Ovary (tissue), 9 donors: ENCODE measurements around the gene CSTPP1. TPM values are rescaled to one million over a fixed set of nuclear protein-coding genes. Genes with fewer than 3 reads are reported as not detected.

ENCODE experiments used
- DNase-seq, 5 donors: peaks; one replicate each; pipeline ENCODE4 v3.0.0-alpha.2; 2019 to 2020
- H3K27ac ChIP-seq, 2 donors: fragments of 200-600 bp; one replicate each; pipeline versions ENCODE4 v1.5.1 to v1.8.0; 2019 to 2022
- H3K27me3 ChIP-seq: fragments of 200-600 bp; one replicate; pipeline ENCODE4 v1.8.0; 2022
- H3K36me3 ChIP-seq: fragments of 200-600 bp; sonication (generic); one replicate; pipeline ENCODE4 v1.5.1; 2019
- H3K4me1 ChIP-seq: one replicate; pipeline ENCODE4 v1.8.1; 2013; ENCODE audit warnings: mild to moderate bottlenecking, moderate library complexity; ENCODE audit not compliant: insufficient read depth
- H3K4me3 ChIP-seq: fragments of 200-600 bp; sonication (generic); one replicate; pipeline ENCODE4 v1.5.1; 2017
- H3K9me3 ChIP-seq, 2 donors: fragments of 200-600 bp in 1 of 2; sonication (generic) in 1 of 2; one replicate each; pipeline versions ENCODE4 v1.5.1 to v1.8.1; 2013 to 2019; ENCODE audit warnings: mild to moderate bottlenecking in 1 of 2, moderate library complexity in 1 of 2
- EP300 ChIP-seq: sonication (generic); formaldehyde crosslinking; IDR thresholded peaks from one replicate; pipeline ENCODE4 v1.6.1; 2017; ENCODE audit warnings: antibody characterized with exemption
- POLR2A ChIP-seq: fragments of 450-650 bp; IDR thresholded peaks from one replicate; pipeline ENCODE4 v1.6.1; 2017; ENCODE audit warnings: antibody characterized with exemption, mild to moderate bottlenecking, moderate library complexity
- WGBS, 3 donors: extraction: QIAGEN DNeasy Blood & Tissue Kit in 1 of 3; methylation state at CpG; one replicate each; pipeline versions ENCODE4 v1.1.5 to v1.1.7; 2013 to 2017; 5-methylcytosine and 5-hydroxymethylcytosine counted together
- intact Hi-C, 4 donors: fragments of 100-400 bp; cut with DNase I; formaldehyde crosslinking; loops; one replicate each; pipeline versions ENCODE4 v1.11.0 to v1.15.1; 2022 to 2023
- polyA plus RNA-seq, 2 donors: library from polyadenylated mRNA; stranded (reverse); fragments of 200-250 nt in 1 of 2; fragments of 350-450 nt in 1 of 2; fragmentation: Illumina TruSeq in 1 of 2; extraction: RNeasy Lipid Tissue Mini Kit (QIAGEN cat#74804) in 1 of 2; gene quantifications; one replicate each; pipeline ENCODE4 v1.2.3, GENCODE V29; 2013 to 2014
- total RNA-seq, 7 donors: library from RNA; depleted of rRNA in 2 of 7; stranded (reverse); fragments of >200 nt in 2 of 7; fragmentation: NEBNext Ultra II Directional in 3 of 7; extraction: Animal tissue kit (Norgen Biotek cat#: 25700) in 3 of 7; gene quantifications; one replicate each; pipeline versions ENCODE4 v1.1.0 to v1.2.4, GENCODE V29; 2016 to 2023
- TF ChIP-seq, protein P1 (sequence below), 3 donors: fragments of 450-650 bp in 2 of 3; fragments of 200-600 bp in 1 of 3; IDR thresholded peaks; one replicate each; pipeline versions ENCODE4 v1.5.1 to v1.8.0; 2016 to 2022; ENCODE audit warnings: antibody characterized with exemption in 3 of 3, mild to moderate bottlenecking in 1 of 3
- donor health status: DM: no; HTN: no; CAD: no; lungs with moderate emphysema.
- donor health status: DM: no; HTN: no; CAD: no.
- donor health status: Bipolar disorder and iron deficiency.
- donor health status: DM: yes; HTN: yes; CAD: no.
- donor health status: DM: no; HTN: no; CAD: no.
- donor health status: DM: yes; HTN: yes; CAD: no.

The CSTPP1 gene
- total and polyA plus RNA-seq, 9 donors = 20.3 to 42.6 (median 25.6) TPM

DNA sequence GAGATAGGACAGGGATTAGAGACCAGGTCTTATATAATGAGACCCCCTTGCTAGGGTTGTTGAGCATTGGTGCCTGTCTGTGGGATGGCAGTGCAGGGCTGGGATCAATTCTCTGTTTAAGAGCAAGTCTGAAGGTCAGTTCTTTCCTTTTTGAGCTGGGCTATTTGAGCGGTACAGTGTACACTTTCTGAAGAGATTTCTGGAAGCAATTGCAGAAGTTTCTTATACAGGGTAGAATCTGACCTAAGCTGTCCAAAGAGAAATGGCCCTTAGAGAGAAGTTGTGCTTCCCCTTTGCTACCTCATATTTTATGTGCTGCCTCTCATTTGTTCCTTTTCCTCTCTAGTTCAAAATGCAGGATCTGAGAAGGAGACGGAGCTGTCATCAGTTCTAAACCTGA, 35.8 kb downstream of the CSTPP1 start:
- Histone ChIP-seq H3K27ac (no peak overlapping the region), H3K27me3 (no peaks in the 10 kb centered on the region), H3K4me3 (no peak overlapping the region), H3K36me3 (no peaks in the 10 kb centered on the region), H3K9me3 (no peaks in the 10 kb centered on the region), H3K4me1 (no peaks in the 10 kb centered on the region)
- whole genome bisulfite sequencing, 3 donors = 66 to 84% (median 66%) methylated on average over 2 of the region's 2 CpGs
- intact Hi-C loops = no loop called here
- TF ChIP-seq EP300 = no peak
- TF ChIP-seq, protein P1, sequence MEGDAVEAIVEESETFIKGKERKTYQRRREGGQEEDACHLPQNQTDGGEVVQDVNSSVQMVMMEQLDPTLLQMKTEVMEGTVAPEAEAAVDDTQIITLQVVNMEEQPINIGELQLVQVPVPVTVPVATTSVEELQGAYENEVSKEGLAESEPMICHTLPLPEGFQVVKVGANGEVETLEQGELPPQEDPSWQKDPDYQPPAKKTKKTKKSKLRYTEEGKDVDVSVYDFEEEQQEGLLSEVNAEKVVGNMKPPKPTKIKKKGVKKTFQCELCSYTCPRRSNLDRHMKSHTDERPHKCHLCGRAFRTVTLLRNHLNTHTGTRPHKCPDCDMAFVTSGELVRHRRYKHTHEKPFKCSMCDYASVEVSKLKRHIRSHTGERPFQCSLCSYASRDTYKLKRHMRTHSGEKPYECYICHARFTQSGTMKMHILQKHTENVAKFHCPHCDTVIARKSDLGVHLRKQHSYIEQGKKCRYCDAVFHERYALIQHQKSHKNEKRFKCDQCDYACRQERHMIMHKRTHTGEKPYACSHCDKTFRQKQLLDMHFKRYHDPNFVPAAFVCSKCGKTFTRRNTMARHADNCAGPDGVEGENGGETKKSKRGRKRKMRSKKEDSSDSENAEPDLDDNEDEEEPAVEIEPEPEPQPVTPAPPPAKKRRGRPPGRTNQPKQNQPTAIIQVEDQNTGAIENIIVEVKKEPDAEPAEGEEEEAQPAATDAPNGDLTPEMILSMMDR (IDR thresholded peaks at IDR 0.05) = no peak
- no peak for TF ChIP-seq POLR2A
- no peak for DNase-seq

DNA sequence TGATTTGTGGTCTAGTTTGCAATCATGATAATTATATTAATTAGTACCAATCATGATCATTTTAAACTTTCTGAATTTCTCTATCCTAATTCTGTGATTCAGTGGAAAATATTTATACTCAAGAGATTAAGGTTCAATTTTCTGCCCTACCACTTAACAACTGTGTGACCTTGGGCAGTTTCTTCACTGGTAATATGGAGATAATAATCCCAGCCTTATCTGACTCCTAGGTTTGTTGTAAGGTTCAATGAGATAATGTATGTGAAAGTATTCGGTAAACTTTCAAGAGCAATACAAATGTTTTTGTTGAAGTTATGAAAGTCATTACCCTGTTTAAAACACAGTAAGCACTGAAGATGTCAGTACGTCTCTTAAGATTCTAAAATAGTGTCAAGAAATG, 36.3 kb downstream of the CSTPP1 start:
- intact Hi-C loops = no loop called here
- 42 to 70% (median 58%) methylated on average over 2 of the region's 2 CpGs for WGBS, 3 donors
- H3K4me3 ChIP-seq = no peak overlapping the region
- DNase-seq = no peak
- no peaks in the 10 kb centered on the region for H3K27me3 ChIP-seq
- no peaks in the 10 kb centered on the region for H3K36me3 ChIP-seq
- no peak overlapping the region for H3K27ac ChIP-seq
- H3K9me3 ChIP-seq = no peaks in the 10 kb centered on the region
- TF ChIP-seq POLR2A = no peak
- no peaks in the 10 kb centered on the region for H3K4me1 ChIP-seq

DNA sequence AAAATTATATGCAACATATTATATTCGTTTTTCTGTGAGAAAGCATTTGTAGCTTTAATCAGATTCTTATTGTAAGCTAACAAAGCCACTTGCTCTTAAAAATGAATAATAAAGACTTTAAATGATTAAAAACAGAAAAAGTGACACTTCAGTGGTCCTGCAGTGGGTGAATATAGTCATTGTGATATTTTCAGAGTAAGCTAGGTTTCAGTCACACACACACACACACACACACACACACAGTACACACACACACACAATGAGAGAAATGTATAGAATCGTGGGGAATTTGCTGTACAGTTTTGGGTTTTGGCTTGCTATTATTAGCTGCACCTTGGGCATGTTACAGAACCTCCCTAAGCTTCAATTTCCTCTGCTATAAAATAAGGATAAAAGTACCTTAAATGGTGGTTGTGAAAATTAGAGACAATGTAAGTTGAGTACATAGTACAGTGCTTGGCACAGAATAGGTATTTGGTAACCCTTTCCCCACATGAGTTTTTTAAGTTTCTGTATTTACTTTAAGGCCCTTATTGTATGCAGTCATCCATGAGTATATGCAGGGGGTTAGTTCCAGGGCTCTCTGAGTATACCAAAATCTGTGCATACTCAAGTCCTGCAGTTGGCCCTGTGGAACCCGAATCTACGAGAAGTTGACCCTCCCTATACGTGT, 39.8 kb downstream of the CSTPP1 start:
- intact Hi-C loops = no loop called here
- 89 to 94% (median 90%) methylated on average over 5 of the region's 5 CpGs for WGBS, 3 donors
- H3K36me3 ChIP-seq = no peaks in the 10 kb centered on the region
- no peak for TF ChIP-seq POLR2A
- TF ChIP-seq, protein P1 (IDR thresholded peaks at IDR 0.05) = no peak
- no peak for TF ChIP-seq EP300
- DNase-seq = no peak
- H3K27ac ChIP-seq = no peak overlapping the region
- H3K4me3 ChIP-seq = no peak overlapping the region
- H3K4me1 ChIP-seq = no peaks in the 10 kb centered on the region
- H3K27me3 ChIP-seq = no peaks in the 10 kb centered on the region
- H3K9me3 ChIP-seq = no peaks in the 10 kb centered on the region

DNA sequence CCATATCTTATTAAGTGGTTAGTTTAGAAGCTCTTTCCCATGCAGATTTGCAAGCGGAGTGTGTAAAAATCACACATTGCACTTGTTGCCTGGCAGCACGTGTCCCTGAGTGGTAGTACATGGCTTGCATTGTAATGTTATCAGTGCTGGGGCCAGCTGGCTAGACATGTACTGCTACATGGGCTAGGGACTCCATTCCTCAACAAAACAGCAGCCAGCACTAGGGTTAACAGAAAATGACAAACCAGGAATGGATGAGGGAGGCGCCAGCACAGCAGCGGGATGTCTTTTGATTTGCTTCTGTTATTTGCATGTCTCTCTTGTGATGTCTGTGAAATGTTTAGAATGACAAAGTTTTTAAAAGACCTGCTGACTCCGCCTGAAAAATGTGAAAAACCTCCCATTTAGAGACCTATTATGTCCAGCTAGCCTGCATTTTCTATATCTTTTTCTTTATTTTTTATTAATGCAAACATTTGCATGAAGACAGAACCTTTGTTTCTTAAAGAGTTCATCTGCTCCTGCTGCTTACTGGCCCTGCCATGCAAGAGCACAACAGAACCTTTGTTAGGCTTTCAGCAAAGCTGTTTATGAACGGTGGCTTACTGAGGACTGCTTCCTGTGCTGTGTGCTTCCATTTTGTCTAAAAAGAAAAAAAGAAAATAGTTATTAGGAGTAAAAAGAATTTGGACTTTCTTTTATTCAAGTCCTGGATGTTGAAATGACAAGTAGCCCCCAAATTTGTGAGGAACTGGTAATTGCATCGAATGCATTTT, 40.7 kb downstream of the CSTPP1 start:
- Histone ChIP-seq H3K4me3 (no peak overlapping the region), H3K27ac (no peak overlapping the region), H3K9me3 (no peaks in the 10 kb centered on the region), H3K36me3 (no peaks in the 10 kb centered on the region), H3K4me1 (no peaks in the 10 kb centered on the region), H3K27me3 (no peaks in the 10 kb centered on the region)
- intact Hi-C loops = no loop called here
- DNase-seq = no peak
- WGBS, 3 donors = 83 to 88% (median 87%) methylated on average over 7 of the region's 7 CpGs
- TF ChIP-seq EP300 (no peak), POLR2A (no peak)
- TF ChIP-seq, protein P1 (IDR thresholded peaks at IDR 0.05) = no peak

DNA sequence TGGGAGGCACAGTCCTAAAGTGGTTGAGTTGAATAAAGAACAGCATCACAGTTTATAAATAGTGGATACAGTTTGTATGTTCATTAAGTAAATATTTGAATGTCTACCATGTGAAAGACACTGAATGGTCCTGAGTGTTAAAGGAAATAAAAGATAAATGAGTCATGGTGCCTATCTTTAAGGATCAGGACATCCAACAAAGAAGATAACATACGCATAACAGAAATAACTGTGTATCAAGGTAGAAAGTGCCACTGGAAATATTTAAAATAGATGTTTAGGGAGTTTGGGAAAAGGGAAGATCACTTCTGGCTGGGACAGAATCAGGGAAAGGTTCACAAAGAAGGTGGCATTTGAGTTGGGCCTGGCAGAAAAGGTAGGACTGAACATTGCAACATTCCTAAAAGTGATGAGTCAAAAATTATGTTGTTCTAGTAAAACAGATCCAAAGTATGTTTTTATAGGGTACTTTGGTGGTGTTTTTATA, 41.5 kb downstream of the CSTPP1 start:
- no peak overlapping the region for H3K4me3 ChIP-seq
- no peak overlapping the region for H3K27ac ChIP-seq
- H3K9me3 ChIP-seq = no peaks in the 10 kb centered on the region
- WGBS, 3 donors = 88 to 96% (median 93%) methylated on average over 1 of the region's 1 CpG
- H3K27me3 ChIP-seq = no peaks in the 10 kb centered on the region
- intact Hi-C loops = no loop called here
- no peak for TF ChIP-seq EP300
- TF ChIP-seq, protein P1 (IDR thresholded peaks at IDR 0.05) = no peak
- no peak for TF ChIP-seq POLR2A
- H3K4me1 ChIP-seq = no peaks in the 10 kb centered on the region
- no peaks in the 10 kb centered on the region for H3K36me3 ChIP-seq
- DNase-seq = no peak
